Measurements from ENCODE around the gene SSBP4.
A peak's percentile ranks its signal among the peaks of the same experiment; 100 is the strongest.

SSBP4 gene

DNA sequence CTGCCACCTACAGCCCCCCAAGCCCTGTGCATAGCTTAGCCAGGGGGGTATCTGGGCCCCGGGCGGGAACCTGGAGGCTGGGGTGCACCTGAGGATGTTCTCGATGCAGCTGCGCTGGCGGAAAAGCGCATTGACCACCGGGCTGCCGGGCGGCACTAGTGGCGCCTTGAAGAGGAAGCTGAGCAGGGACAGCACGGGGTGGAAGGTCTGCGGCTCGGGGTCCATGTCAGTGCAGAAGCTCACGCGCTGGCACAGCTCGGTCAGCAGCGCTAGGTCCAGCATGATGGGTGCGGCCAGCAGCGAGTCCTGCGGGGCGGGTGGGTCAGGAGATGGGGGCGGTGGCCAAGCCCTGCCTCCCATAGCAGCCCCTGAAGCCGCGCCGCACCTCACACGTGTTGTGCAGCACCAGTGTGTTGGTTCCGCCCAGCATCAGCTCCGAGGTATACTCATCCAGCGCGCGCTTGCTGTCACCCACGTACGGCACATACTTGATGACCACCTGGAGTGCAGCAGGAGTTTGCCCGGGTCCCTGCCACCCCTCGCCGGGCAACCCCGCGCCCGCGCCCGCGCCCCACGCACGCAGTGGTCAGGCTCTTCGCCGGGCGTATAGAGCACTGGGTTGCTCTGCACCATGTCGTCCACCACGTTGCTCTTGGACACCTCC lies 16.1 kb downstream of the SSBP4 start:
- Histone ChIP-seq H3K4me3 (ENCODE audit: low read depth, low read length) (no peak overlapping the region), H3K79me2 (ENCODE audit: control insufficient read depth, insufficient read depth, low read length, unreplicated experiment) (no peaks in the 10 kb centered on the region), H3K27me3 (ENCODE audit: insufficient read depth, low read length) (no peaks in the 10 kb centered on the region), H3K36me3 (ENCODE audit: insufficient read depth, low read length) (no peaks in the 10 kb centered on the region), H2AFZ (ENCODE audit: low read length, unreplicated experiment) (no peak overlapping the region), H3K27ac (ENCODE audit: low read depth, low read length) (no peak overlapping the region), H3K4me1 (ENCODE audit: control insufficient read depth, insufficient read depth, low read length, unreplicated experiment) (peaks cover 4% of the 10 kb centered on the region)

DNA sequence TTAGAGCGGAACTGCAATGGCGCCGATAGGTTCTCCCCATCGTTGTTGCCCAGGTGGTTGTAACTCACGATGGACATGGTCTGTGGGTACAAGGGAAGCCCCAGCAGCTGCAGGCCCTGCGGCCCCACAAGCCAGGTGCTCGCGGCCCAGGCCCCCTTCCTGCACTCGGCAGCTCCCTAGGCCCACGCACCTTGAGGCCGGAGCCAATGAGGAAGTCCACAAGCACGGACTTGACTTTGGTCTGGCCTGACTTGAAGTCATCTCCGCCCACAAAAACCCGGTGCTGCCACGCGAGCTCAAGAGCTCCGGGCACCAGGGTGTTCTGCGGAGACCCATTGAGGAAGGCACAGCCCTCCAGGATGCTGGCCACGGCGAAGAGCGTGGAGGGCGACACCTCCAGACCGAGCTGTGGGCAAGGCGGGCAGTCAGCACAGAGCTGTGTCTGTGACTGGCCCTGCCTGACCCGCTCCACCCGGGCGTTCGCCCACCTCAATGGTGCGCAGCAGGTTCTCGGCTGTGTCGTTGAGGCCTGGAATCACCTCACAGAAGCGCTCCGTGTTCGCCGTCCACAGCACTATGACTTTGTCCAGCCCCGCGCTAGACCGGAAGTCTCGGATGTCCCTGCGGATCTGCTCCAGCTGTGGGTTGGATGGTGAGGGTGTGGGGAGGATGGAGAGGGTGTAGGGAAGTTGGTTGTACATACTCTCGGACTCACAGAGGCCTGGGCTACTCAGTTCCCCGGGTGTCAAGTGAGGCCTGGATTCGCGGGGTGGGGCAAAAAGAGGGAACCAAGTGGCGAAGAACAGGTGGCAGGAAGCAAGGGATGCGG lies 16.9 kb downstream of the SSBP4 start:
- Histone ChIP-seq H2AFZ (ENCODE audit: low read length, unreplicated experiment) (no peak overlapping the region), H3K27me3 (ENCODE audit: insufficient read depth, low read length) (no peaks in the 10 kb centered on the region), H3K79me2 (ENCODE audit: control insufficient read depth, insufficient read depth, low read length, unreplicated experiment) (no peaks in the 10 kb centered on the region), H3K4me1 (ENCODE audit: control insufficient read depth, insufficient read depth, low read length, unreplicated experiment) (peaks cover 4% of the 10 kb centered on the region), H3K4me3 (ENCODE audit: low read depth, low read length) (no peak overlapping the region), H3K36me3 (ENCODE audit: insufficient read depth, low read length) (no peaks in the 10 kb centered on the region), H3K27ac (ENCODE audit: low read depth, low read length) (no peak overlapping the region)

DNA sequence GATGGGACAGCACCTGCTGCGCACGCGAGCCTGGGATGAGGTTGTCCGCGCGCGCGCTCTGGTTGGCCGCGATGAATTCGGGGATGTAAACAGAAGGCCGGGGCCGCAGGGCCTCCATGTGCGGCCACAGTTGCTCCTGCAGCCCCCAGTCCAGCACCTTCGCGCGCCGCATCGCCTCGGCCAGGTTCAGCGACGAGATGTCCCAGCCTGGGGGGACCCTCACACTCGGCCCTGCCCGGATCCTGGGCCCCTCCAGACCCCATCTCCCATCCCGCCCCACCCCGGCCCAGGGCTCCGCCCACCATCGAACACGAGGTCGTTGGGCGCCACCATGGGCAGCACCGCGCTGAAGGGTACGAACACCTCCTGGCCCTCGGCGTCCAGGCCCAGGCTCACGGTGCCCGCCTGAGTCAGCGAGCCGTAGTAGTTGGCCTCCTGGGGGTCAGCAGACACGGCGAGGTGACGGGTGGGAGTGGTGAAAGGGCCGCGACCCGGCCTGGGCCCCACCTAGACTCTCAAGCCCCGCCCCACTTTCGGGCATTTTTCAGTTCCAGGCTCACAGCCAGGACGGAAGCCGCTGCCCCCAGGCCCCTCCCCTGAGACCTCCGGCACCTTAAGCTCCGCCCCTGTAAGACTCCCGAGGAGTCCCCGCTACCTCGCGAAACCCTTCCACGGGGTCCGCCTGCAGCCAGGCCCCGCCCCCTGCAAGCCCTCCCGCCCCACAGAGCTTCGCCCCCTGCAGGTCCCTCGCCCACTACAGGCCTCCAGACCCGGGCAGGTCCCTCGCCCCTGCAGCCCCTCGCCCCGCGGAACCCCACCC lies 17.7 kb downstream of the SSBP4 start:
- no peaks in the 10 kb centered on the region for H3K27me3 ChIP-seq (ENCODE audit: insufficient read depth, low read length)
- peaks cover 4% of the 10 kb centered on the region for H3K4me1 ChIP-seq (ENCODE audit: control insufficient read depth, insufficient read depth, low read length, unreplicated experiment)
- no peaks in the 10 kb centered on the region for H3K79me2 ChIP-seq (ENCODE audit: control insufficient read depth, insufficient read depth, low read length, unreplicated experiment)
- no peak overlapping the region for H2AFZ ChIP-seq (ENCODE audit: low read length, unreplicated experiment)
- H3K27ac ChIP-seq (ENCODE audit: low read depth, low read length): no peak overlapping the region
- H3K36me3 ChIP-seq (ENCODE audit: insufficient read depth, low read length): no peaks in the 10 kb centered on the region
- peak overlapping the region; percentile 72 for H3K4me3 ChIP-seq (ENCODE audit: low read depth, low read length)

DNA sequence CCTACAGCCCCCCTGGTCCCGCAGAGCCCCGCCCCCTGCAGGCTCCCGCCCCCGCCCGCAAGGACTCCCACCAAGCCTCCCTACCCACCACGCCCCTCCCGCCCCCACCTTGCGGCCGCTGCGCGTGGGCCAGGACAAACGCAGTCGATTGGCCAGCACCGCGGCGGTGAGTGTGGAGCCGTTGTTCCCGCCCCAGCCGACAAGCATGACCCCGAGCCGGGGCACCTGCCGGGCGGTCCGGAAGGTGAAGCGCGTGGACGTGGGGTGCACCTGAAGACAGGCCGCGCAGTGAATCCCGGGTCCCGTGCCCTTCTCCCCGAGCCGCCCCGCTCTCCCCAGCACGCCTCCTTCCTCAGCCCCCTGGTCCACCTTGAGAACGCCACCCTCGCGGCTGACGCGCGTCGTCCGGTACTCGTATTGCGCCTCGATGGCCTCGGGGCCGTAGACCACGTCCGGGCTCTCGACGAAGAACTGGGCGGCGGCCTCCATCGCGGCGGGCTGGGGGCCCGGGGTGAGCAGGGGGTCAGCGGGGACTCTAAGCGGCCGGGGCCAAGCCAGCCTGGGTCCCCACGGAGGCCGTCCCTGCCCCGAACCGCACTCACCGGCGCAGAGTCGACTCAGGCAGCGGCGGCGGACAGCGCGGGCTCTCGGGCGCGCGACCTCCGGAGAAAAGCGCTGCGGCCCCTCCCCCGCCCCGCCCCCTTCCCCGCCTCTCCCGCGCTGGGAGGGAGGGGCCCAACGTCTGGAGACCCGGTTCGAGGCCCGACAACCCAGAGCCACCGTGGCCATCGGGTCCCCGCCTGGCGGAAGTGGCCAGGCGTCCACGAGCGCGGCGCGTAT lies 18.5 kb downstream of the SSBP4 start, which contains the start of gene ISYNA1:
TSS of gene ISYNA1 (minus strand) at position 643 of the 840 bp plus-strand sequence. CDS start at position 489, 154 bp downstream.
- Histone ChIP-seq H3K27me3 (ENCODE audit: insufficient read depth, low read length) (no peaks in the 10 kb centered on the region), H3K27ac (ENCODE audit: low read depth, low read length) (no peak within 1 kb of the TSS), H3K4me3 (ENCODE audit: low read depth, low read length) (peak within 1 kb of the TSS; percentile 72), H3K36me3 (ENCODE audit: insufficient read depth, low read length) (no peaks in the 10 kb centered on the region), H2AFZ (ENCODE audit: low read length, unreplicated experiment) (no peak within 1 kb of the TSS), H3K4me1 (ENCODE audit: control insufficient read depth, insufficient read depth, low read length, unreplicated experiment) (peaks cover 4% of the 10 kb centered on the region), H3K79me2 (ENCODE audit: control insufficient read depth, insufficient read depth, low read length, unreplicated experiment) (no peaks in the 10 kb centered on the region)

DNA sequence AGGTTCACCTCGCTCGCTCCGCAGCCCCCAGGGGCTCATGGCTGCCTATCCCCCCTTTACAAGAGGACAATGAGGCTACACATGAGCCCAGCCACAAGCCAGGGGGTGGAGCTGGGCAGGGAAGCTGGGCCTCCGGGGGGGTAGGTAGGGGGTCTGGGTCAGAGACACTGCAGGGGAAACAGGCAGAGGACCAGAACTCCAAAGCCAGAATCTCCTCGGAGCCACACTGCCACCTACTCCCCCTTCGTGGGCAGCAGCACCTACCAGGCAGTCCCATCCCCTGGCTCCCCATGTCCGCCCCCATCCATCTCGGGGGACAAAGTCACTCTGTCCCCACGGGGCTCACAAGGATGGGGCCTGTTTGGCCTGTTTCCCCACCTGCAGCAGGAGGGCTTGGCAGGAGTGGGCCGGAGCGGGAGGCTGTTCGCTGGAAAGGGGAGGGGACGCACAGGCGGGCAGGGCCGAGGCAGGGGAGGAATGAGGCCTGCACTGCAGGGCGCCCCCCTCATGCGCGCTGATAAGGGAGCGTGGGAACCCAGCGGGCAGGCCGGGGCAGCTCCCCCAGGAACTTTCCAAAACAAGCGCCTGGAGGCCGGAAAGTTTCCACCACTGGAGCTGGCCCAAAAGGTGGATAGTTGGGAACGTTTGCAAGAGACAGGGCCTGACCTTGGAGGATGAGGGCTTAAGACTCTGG lies 19.3 kb downstream of the SSBP4 start:
- Histone ChIP-seq H2AFZ (ENCODE audit: low read length, unreplicated experiment) (no peak overlapping the region), H3K79me2 (ENCODE audit: control insufficient read depth, insufficient read depth, low read length, unreplicated experiment) (no peaks in the 10 kb centered on the region), H3K27me3 (ENCODE audit: insufficient read depth, low read length) (no peaks in the 10 kb centered on the region), H3K4me1 (ENCODE audit: control insufficient read depth, insufficient read depth, low read length, unreplicated experiment) (peaks cover 4% of the 10 kb centered on the region), H3K4me3 (ENCODE audit: low read depth, low read length) (peak overlapping the region; percentile 72; the same call in 1 of the 2 replicates), H3K27ac (ENCODE audit: low read depth, low read length) (no peak overlapping the region), H3K36me3 (ENCODE audit: insufficient read depth, low read length) (no peaks in the 10 kb centered on the region)

DNA sequence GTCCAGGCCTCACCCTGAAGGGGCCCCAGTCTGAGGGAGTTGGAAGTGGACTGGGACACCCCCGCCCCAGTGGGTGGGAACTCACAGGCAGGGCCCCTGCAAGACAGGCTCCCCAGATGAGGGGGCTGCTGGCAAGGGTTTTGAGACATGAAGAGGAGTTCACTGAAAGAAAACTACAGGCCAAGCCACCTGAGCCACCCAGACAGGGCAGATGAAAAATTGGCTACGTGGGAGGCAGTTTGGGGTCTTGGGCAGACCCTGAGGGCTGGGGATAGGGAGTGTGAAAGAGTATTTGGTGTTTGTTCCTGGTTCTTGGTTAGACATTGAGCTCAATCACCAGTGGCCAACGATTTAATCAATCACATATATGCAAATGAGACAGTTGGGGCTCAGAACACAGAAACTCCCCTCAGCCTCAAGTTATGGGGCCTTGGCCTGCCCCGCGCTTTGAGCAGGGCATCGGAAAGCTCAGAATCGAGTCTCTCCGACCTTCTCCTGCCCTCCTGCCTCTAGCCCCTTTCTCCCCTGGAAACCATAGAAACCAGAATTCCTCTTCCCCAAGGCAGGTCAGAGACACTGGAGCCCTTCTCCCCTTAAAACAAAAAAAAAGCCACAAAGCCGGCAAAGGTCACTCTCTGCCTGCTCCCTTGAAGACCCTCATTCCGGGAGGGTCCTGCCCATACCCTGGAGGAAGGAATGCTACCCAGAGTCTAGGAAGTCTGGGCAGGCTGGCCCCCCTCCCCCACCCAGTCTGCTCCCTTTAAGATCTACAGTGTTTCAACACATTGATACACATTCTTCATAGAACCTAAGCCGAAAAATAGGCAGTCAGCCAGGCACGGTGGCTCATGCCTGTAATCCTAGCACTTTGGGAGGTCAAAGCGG lies 20.1 kb downstream of the SSBP4 start:
- Histone ChIP-seq H3K4me1 (ENCODE audit: control insufficient read depth, insufficient read depth, low read length, unreplicated experiment) (peaks cover 4% of the 10 kb centered on the region), H2AFZ (ENCODE audit: low read length, unreplicated experiment) (no peak overlapping the region), H3K36me3 (ENCODE audit: insufficient read depth, low read length) (no peaks in the 10 kb centered on the region), H3K27ac (ENCODE audit: low read depth, low read length) (no peak overlapping the region), H3K79me2 (ENCODE audit: control insufficient read depth, insufficient read depth, low read length, unreplicated experiment) (no peaks in the 10 kb centered on the region), H3K27me3 (ENCODE audit: insufficient read depth, low read length) (no peaks in the 10 kb centered on the region), H3K4me3 (ENCODE audit: low read depth, low read length) (no peak overlapping the region)

DNA sequence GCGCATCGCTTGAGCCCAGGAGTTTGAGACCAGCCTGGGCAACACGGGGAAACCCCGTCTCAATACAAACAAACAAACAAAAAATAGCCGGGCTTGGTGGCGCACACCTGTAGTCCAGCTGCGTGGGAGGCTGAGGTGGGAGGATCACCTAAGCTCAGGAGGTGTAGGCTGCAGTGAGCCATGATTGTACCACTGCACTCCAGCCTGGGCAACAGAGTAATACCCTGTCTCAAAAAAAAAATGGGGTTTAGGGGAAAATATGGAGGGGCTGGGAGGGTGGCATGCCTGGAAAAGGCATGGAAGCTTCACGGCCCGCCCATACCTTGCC lies 20.7 kb downstream of the SSBP4 start:
- Histone ChIP-seq H3K27ac (ENCODE audit: low read depth, low read length) (no peak overlapping the region), H3K79me2 (ENCODE audit: control insufficient read depth, insufficient read depth, low read length, unreplicated experiment) (no peaks in the 10 kb centered on the region), H2AFZ (ENCODE audit: low read length, unreplicated experiment) (no peak overlapping the region), H3K27me3 (ENCODE audit: insufficient read depth, low read length) (no peaks in the 10 kb centered on the region), H3K4me3 (ENCODE audit: low read depth, low read length) (no peak overlapping the region), H3K4me1 (ENCODE audit: control insufficient read depth, insufficient read depth, low read length, unreplicated experiment) (peaks cover 4% of the 10 kb centered on the region), H3K36me3 (ENCODE audit: insufficient read depth, low read length) (no peaks in the 10 kb centered on the region)

DNA sequence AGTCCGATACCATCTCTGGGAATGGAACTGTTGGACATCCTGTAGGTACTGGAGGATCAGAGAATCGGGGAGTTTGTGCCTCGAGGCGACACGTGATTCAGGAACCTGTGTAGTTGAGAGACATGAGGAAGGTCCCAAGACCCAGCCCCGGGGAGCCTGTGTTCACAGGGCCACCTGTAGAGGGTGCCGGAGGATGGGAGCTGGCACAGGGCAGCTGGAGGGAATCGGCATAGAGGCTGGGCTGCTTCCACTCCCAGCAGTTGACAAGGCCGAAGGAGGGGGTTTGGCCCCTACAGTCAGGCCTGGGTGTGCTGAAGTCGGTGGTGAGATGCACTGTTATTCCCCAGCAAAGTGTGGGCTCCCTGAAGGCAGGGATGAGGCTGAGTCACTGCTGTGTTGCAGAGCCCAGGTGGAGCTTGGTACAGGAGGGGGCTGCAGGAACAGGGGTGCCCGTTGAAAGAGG lies 21.2 kb downstream of the SSBP4 start:
- no peak overlapping the region for H3K27ac ChIP-seq (ENCODE audit: low read depth, low read length)
- no peak overlapping the region for H3K4me3 ChIP-seq (ENCODE audit: low read depth, low read length)
- H3K79me2 ChIP-seq (ENCODE audit: control insufficient read depth, insufficient read depth, low read length, unreplicated experiment): no peaks in the 10 kb centered on the region
- peaks cover 4% of the 10 kb centered on the region for H3K4me1 ChIP-seq (ENCODE audit: control insufficient read depth, insufficient read depth, low read length, unreplicated experiment)
- no peaks in the 10 kb centered on the region for H3K36me3 ChIP-seq (ENCODE audit: insufficient read depth, low read length)
- H3K27me3 ChIP-seq (ENCODE audit: insufficient read depth, low read length): no peaks in the 10 kb centered on the region
- H2AFZ ChIP-seq (ENCODE audit: low read length, unreplicated experiment): no peak overlapping the region
